GM19099 (cell line): ENCODE measurements around the gene PRUNE1.

Source experiments
- POLR2A ChIP-seq: IDR thresholded peaks from 3 replicates; pipeline ENCODE4 v1.6.1; 2011; ENCODE audit warnings: low read depth; ENCODE audit not compliant: insufficient read length; ENCODE audit errors: extremely low read depth

The PRUNE1 gene

DNA sequence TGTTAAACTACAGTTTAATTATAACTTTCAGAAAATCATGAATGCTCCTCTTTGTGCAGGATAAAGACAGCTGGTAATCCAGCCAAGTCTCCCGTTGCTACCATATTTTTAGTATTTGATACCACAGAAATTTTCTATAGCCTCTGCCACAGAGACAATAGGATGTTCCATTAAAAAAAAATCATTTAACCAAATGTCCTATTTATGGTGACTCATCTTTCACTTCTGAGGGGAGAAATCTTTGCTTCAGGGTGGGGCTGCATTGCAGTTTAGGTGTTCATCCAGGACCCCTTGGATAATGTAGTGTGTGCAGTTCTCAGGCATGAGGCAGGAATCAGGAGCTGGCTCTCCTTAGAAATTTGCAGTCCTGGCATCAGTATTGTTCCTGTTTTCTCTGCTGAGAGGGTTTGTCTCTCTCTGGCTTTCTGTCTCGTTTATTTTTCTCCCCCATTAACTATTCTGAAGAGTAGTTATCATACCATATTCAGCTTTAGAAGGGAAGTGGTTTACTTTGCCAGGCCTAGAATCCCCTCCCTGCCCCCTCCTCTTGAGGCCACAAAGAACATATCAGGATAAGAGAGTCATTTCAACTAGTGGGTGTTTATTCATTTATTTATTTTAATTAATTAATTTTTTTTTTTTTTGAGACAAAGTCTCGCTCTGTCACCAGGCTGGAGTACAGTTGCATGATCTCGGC is 3.1 kb downstream of the PRUNE1 start:
- TF ChIP-seq POLR2A: no peak

DNA sequence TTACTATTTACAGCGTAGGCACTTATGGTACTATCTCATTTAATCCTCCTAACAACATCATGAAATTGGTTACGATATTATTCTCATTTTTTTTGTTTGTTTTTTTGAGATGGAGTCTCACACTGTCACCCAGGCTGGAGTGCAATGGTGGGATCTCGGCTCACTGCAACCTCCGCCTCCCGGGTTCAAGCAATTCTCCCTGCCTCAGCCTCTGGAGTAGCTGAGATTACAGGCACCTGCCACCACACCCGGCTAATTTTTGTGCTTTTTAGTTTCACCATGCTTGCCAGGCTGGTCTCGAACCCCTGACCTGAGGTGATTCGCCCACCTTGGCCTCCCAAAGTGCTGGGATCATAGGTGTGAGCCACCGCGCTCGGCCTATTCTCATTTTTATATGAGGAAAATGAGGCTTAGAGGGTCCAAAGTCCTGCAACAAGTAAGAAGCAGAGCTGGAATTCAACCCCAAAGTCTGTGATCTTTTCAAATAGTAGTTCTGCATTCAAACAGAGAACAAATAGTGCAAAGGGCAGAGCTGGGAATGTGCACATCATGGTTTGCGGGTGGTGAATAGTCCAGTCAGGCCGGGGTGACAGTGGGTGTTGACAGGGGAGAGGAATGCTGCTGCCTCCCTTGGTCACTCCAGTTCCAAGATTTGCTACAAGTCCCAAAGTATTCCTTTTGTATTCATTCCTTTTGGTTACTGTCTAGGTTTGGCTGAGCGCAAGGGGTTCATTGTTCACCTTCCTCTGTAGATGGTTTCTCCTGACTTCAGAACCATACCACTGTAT is 4.6 kb downstream of the PRUNE1 start:
- no peak for TF ChIP-seq POLR2A

DNA sequence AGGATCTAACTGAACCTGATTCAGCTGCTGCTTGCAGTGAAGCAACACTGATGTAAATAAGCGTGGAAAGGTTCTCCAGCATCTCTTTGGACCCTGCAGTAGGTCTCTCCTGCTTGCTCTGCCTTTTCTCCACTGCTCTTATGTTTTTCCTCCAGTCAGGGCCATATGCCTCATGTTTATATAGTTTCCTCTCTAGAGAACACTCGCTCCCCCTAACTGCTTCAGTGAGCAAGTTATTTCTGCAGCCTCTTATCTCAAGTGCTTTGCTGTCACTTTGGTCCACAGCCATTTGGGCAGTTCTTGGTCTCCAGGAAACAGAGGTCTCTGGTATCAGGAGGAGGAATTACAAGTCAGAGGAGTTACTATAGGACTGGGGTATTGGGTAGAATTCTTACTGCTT is 5.3 kb downstream of the PRUNE1 start:
- no peak for TF ChIP-seq POLR2A

DNA sequence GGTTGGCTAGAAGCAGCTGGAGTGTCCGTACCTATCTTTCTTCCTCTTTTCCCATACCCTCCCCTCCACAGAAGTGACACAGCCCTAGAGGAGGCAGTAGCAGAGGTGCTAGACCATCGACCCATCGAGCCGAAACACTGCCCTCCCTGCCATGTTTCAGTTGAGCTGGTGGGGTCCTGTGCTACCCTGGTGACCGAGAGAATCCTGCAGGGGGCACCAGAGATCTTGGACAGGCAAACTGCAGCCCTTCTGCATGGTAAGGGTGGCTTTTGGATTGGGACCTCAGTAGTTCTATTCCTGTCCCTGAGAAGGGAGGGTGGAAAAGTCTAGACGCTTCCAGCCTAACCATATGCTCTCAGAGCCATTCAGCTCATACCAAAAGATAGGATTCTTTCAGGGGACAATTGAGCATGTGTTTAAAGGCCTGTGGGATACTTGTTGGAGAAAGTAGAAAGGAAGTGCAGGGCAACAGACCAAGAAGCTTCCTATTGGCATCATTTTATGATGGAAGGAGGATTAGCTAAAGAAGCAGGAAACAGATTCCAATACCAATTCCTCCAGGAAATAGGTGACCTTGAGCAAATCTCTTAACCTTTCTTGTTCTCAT is 16.4 kb downstream of the PRUNE1 start:
- no peak for TF ChIP-seq POLR2A

DNA sequence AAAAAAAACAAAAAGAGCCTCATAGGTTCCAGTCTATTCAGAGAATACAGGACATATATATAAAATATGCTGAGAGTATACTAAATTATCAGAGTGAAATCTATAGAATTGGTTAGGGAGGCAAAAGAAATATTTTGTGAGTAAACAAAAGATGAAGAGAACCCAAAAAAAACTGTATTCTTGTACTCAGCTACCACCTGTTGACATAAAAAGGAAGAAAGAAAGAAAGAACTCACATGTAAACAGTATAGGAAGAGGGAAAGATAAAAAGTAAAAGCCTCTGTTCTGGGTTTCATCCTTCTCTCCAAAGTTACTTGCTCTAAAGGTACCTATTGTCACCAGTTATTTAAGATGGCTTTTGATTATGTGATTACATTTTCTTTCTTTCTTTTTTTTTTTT is 18.2 kb downstream of the PRUNE1 start:
- no peak for TF ChIP-seq POLR2A

DNA sequence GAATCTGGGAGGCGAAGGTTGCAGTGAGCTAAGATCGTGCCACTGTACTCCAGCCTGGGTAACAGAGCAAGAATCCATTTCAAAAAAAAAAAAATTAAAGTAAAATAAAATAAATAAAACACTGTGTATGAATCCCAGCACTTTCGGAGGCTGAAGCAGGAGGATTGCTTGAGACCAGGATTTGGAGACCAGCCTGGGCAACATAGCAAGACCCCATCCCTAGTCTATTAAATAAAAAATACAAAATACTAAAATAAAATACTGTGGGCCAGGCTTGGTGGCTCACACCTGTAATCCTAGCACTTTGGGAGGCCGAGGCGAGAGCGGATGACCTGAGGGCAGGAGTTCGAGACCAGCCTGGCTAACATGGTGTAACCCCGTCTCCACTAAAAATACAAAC is 23.9 kb downstream of the PRUNE1 start:
- no peak for TF ChIP-seq POLR2A

DNA sequence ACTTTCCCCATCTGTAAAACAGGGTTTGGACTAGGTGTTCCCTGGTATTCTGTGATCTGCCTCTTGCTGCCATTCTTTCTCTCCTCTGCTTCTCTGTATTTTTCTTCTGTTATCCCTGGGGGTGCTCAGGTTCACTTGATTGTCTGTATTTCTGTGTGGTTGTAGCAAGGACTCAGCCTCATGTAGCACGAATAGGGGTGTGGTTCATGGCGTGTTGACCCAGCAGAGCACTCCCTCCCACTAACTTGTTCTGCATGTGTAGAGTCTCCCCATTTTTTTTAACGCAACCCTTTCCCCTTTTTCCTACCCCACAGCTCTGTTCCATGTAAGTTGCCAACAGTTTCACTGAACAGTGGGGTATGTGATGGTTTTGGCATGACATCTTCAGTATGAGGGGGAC is 26.9 kb downstream of the PRUNE1 start:
- TF ChIP-seq POLR2A: no peak

DNA sequence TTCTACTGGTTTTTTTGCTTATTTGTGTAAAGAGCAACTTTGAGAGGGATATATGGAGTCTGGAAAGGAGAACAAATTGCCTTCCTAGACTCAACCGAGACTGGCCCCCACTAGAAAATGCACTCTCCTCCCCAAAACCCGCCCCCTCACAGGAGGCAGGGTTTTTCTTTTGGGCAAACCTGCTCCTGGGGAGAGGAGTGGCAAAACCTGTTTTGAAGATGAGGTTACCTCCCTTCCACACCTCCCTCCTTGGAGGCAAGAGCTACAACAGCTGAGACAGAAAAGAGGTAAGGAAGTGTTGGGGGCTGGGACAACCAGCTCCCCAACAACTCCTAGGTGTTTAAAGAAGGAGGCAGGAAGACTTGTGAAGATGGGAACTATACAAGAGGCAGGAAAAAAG is 28.1 kb downstream of the PRUNE1 start, which contains the start of gene BNIPL:
Gene BNIPL, plus strand, starts transcription at position 231 of the 400 bp plus-strand sequence. Its CDS starts 140 bp downstream, at position 371.
- TF ChIP-seq POLR2A: no peak

DNA sequence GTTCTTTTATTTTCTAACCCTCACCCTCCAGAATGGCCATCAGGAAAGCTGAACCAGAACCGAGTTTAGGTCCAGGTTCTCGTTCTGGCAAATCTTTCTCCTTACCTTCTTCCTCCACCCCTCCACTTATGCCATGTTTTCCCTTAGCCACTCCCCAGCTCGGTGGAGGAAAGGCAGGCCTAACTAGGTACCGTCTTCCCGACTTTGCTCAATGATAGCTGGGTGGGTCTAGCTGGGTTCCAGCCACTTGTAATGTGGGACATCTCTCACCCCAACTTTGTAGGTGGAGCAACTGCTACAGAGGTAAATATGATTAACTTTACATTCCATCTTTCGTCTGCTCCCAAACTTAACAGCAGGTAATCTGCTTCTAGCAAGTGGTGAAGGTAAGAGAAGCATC is 28.8 kb downstream of the PRUNE1 start:
- no peak for TF ChIP-seq POLR2A

DNA sequence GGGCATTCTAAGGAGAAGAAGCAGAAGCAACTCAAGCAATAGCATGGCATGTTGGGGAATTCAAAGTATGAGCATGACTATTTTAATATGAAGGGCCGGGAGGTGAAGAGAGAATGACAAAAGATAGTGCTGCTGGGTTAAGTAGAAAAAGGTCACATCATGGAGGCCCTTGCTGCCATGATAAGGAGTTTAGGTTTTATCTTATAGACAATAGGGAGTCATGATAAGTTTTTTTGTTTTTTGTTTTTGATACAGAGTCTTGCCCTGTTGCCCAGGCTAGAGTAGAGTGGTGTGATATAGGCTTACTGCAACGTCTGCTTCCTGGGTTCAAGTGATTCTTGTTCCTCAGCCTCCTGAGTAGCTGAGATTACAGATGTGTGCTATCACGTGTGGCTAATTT is 31.3 kb downstream of the PRUNE1 start:
- TF ChIP-seq POLR2A: no peak

DNA sequence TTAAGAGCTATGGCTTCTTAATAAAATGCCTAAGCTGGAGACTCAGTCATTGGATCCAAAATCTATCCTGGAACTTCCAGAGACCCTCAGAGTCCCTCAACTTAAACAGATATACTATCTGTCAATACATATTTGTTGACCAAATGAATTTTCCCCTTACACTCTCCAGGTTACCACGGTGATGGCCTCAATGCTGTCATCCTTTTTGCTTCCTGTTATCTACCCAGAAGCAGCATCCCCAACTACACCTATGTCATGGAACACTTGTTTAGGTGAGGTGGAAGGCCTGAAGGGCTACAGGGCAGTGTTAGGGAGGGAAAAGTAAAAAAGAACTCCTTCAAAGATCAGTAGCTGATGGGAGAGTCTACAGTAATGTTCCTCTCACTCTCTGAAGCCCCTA is 34.9 kb downstream of the PRUNE1 start:
- TF ChIP-seq POLR2A: no peak

DNA sequence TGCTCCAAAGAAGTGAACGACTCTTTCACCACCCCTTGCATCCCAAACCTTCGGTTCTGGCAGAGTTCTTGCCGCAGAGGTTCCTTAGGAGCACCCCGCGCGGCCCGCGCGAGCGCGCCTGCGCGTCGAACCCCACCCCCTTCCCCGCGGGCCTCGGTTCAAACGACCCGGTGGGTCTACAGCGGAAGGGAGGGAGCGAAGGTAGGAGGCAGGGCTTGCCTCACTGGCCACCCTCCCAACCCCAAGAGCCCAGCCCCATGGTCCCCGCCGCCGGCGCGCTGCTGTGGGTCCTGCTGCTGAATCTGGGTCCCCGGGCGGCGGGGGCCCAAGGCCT is 39.3 kb downstream of the PRUNE1 start, which contains the start of gene C1orf56:
Gene C1orf56, plus strand, starts transcription at position 161 of the 334 bp plus-strand sequence. Its CDS starts 97 bp downstream, at position 258.
- peak; percentile 63 for TF ChIP-seq POLR2A

DNA sequence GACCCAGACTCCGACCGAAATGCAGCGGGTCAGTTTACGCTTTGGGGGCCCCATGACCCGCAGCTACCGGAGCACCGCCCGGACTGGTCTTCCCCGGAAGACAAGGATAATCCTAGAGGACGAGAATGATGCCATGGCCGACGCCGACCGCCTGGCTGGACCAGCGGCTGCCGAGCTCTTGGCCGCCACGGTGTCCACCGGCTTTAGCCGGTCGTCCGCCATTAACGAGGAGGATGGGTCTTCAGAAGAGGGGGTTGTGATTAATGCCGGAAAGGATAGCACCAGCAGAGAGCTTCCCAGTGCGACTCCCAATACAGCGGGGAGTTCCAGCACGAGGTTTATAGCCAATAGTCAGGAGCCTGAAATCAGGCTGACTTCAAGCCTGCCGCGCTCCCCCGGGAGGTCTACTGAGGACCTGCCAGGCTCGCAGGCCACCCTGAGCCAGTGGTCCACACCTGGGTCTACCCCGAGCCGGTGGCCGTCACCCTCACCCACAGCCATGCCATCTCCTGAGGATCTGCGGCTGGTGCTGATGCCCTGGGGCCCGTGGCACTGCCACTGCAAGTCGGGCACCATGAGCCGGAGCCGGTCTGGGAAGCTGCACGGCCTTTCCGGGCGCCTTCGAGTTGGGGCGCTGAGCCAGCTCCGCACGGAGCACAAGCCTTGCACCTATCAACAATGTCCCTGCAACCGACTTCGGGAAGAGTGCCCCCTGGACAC is 39.8 kb downstream of the PRUNE1 start:
- no peak for TF ChIP-seq POLR2A

DNA sequence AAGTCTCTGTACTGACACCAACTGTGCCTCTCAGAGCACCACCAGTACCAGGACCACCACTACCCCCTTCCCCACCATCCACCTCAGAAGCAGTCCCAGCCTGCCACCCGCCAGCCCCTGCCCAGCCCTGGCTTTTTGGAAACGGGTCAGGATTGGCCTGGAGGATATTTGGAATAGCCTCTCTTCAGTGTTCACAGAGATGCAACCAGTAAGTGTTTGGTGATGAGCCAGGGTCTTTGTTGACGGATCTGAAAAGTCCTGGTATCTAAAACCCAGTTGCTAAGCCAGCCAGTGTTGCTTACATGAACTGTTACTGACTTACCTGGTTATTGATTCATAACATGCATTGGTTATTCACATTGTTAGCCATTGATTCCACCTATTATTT is 40.4 kb downstream of the PRUNE1 start:
- peak; percentile 16 for TF ChIP-seq POLR2A

DNA sequence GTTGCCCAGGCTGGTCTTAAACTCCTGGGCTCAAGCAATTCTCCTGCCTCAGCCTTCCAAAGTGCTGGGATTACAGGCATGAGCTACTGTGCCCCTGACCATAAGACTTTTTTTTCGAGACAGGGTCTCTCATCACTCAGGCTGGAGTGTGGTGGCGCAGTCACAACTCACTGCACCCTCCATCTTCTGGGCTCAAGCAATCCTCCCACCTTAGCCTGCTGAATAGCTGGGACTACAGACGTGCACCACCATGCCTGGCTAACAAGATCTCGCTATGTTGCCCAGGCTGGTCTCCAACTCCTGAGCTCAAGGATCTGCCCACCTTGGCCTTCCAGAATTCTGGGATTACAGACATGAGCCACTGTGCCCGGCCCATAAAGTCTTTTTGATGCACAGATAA is 41.2 kb downstream of the PRUNE1 start:
- no peak for TF ChIP-seq POLR2A
